ENCODE measurements around the gene IFIH1. TPM values are rescaled to one million over a fixed set of nuclear protein-coding genes. Genes with fewer than 3 reads are reported as not detected.

The IFIH1 gene
- total RNA-seq, 1 donor from 2014 or later, result 11.8 TPM

DNA sequence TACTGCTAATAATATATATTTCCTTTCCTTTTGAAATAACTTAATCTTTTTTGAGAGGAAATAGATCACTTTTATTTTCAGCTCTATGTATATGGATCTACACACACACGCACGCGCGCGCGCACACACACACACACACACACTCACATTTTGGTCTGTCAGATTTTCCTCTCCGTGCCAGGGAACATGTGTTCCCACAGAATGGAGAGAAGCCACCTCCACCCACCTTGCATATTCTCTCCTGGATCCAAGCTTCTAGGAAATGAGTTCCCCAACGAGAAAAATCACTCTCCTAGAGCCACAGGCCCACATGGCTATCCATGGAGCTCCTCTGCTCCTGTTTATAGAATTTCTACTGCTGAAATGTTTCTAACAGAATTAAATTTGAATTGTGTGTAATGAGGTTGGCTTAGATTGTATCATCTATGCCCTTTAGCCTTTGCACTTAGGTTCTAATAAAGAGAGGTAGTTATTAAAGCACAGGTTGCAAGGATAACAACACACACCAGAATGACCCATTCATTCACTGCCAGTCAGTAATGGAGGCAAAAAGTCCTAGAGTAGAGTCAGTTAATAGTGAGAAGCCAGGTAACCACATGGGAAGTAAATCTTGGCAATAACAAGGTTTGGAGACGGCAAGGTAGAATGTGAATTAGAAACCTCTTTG, 19.7 kb downstream of the IFIH1 start:
- DNase-seq (ENCODE audit: low spot score in 2 of 2), result no peak
- H3K27me3 ChIP-seq, result no peaks in the 10 kb centered on the region
- no peaks in the 10 kb centered on the region for H3K36me3 ChIP-seq
- intact Hi-C loops (cut with DNase I), result loop anchor here (1.0 to 5.0 kb wide), 2 partner anchors 42 to 78 kb away; no protein-coding TSS in a partner anchor
- H3K9me3 ChIP-seq, result no peaks in the 10 kb centered on the region
- TF ChIP-seq, protein P1, sequence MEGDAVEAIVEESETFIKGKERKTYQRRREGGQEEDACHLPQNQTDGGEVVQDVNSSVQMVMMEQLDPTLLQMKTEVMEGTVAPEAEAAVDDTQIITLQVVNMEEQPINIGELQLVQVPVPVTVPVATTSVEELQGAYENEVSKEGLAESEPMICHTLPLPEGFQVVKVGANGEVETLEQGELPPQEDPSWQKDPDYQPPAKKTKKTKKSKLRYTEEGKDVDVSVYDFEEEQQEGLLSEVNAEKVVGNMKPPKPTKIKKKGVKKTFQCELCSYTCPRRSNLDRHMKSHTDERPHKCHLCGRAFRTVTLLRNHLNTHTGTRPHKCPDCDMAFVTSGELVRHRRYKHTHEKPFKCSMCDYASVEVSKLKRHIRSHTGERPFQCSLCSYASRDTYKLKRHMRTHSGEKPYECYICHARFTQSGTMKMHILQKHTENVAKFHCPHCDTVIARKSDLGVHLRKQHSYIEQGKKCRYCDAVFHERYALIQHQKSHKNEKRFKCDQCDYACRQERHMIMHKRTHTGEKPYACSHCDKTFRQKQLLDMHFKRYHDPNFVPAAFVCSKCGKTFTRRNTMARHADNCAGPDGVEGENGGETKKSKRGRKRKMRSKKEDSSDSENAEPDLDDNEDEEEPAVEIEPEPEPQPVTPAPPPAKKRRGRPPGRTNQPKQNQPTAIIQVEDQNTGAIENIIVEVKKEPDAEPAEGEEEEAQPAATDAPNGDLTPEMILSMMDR (IDR thresholded peaks at IDR 0.05), result no peak
- no peak overlapping the region for H3K27ac ChIP-seq
- no peaks in the 10 kb centered on the region for H3K4me1 ChIP-seq
- no peak overlapping the region for H3K4me3 ChIP-seq

DNA sequence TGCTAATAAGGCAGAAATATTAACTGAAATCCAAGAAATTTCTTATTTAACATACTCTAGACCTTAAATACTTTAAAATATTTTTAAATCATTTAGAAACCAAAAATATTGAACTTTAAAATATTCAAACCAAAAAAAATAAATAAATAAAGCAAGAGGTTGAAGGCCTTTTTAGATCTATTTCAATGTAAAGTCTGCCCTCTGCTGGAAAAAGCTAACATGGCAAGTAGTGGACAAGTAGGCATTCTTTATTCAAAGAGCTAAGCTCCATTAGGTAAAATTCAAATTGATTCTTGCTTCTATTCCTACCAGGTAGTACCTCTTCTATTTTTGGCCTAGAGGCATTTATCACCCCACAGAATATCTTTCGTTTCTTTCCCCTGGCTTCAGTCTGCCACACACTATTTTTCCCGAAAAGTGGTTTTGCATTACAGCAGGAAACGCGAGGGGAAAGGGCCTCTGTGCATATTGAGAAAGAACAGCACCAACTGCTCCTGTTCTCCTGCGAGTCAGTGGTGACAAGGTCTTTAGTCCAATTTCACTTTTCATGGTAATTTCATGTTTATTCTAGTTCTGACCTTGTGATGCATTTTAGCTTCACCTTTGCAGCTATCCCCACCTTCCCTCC, 20.4 kb downstream of the IFIH1 start:
- Histone ChIP-seq H3K36me3 (no peaks in the 10 kb centered on the region), H3K9me3 (no peaks in the 10 kb centered on the region), H3K27ac (no peak overlapping the region), H3K4me3 (no peak overlapping the region), H3K27me3 (no peaks in the 10 kb centered on the region), H3K4me1 (no peaks in the 10 kb centered on the region)
- intact Hi-C loops (cut with DNase I), result loop anchor here (1.0 to 5.0 kb wide), 2 partner anchors 41 to 77 kb away; no protein-coding TSS in a partner anchor
- TF ChIP-seq, protein P1 (IDR thresholded peaks at IDR 0.05), result peak; percentile 72 to 93 (median 88)
- DNase-seq (ENCODE audit: low spot score in 2 of 2), result peak in 1 of 2 donors; percentile 69

DNA sequence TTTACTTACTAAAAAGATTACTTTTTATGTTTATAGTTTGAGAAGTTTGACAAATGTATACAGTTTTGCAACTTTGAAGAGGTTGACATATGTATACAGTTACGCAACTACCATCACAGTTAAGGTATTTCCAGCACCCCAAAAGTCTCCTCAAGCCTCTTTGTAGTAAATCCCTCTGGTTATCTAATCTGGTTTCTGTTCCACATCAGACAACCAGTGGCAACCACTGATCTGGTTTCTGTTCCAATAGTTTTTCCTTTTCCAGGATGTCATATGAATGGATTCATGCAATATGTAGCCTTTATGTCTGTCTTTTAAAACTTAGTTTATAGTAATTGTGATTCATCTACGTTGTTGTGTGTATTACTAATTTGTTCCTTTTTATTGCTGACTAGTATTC, 23.5 kb downstream of the IFIH1 start:
- H3K36me3 ChIP-seq, result no peaks in the 10 kb centered on the region
- H3K9me3 ChIP-seq, result no peaks in the 10 kb centered on the region
- no peaks in the 10 kb centered on the region for H3K27me3 ChIP-seq
- H3K27ac ChIP-seq, result no peak overlapping the region
- H3K4me3 ChIP-seq, result no peak overlapping the region
- DNase-seq (ENCODE audit: low spot score in 2 of 2), result no peak
- intact Hi-C loops (cut with DNase I), result loop anchor here (5.0 kb wide), 1 partner anchor 38 kb away; no protein-coding TSS in a partner anchor
- TF ChIP-seq, protein P1 (IDR thresholded peaks at IDR 0.05), result no peak
- no peaks in the 10 kb centered on the region for H3K4me1 ChIP-seq

DNA sequence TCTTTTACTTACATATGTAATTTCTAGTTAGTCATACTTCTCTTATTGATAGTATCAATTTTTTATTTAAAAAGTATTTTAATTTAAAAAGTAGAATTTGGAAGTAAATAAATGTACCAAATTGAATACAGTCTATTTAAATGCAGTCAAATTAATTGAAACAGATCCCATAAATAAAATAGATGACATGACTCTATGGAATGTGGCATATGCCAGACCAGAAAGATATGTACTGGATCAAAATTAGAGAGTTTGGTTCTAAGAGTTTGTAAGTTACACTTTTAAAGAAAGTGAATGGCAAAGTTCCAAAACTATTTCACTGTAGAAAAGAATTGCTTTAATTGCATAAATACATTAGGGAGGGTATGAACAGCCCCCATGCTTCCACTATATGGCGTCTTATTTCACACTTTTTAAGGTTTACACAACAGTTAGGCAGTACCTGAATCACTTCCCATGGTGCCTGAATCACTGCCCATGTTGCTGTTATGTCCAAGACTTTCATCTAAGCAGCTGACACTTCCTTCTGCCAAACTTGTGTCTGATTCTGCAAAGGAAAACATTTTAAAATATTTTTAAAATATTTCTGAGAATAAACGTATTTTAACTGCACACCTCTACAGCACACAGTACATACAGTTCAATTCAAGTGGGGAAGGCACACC, 25.2 kb downstream of the IFIH1 start:
- TF ChIP-seq, protein P1 (IDR thresholded peaks at IDR 0.05), result no peak
- no peaks in the 10 kb centered on the region for H3K27me3 ChIP-seq
- no peak overlapping the region for H3K27ac ChIP-seq
- H3K36me3 ChIP-seq, result peaks cover 0 to 2% of the 10 kb centered on the region in 2 donors
- no peak for DNase-seq (ENCODE audit: low spot score in 2 of 2)
- H3K9me3 ChIP-seq, result no peaks in the 10 kb centered on the region
- intact Hi-C loops (cut with DNase I), result no loop called here
- no peaks in the 10 kb centered on the region for H3K4me1 ChIP-seq
- no peak overlapping the region for H3K4me3 ChIP-seq

DNA sequence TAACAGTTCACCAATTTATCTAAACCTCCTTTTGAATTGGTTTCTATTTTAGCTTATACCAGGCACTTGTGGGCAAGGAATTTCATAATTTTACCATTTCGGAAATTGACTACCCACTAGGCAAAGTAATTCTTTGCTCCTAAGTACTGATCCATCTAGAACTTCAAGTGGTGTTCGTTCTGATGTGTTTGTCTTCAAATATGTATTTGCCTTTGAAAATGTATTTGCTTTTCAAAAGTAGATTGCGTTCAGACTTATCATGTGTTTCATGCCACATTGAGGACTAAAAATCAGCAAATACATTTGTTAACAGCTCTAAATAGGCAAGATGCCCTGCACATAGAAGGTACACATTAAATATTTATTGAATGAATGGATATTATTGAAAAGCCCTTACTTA, 26.7 kb downstream of the IFIH1 start:
- TF ChIP-seq, protein P1 (IDR thresholded peaks at IDR 0.05), result no peak
- Histone ChIP-seq H3K4me3 (no peak overlapping the region), H3K4me1 (no peaks in the 10 kb centered on the region), H3K9me3 (no peaks in the 10 kb centered on the region), H3K27me3 (no peaks in the 10 kb centered on the region), H3K27ac (no peak overlapping the region), H3K36me3 (peaks cover 4 to 8% of the 10 kb centered on the region in 2 donors)
- no peak for DNase-seq (ENCODE audit: low spot score in 2 of 2)
- intact Hi-C loops (cut with DNase I), result no loop called here

All from ascending aorta (tissue), 2 donors.